SK-N-SH treated with all-trans-retinoic acid at 6 μM for 48 hours (cell line): ENCODE measurements around the gene FKBP6.
"Not testable (repeated sequence)": the region's sequence is repeated elsewhere in the genome, so short reads cannot be mapped to it uniquely, and the experiment has no call there.

Experiments
- BACH2 ChIP-seq: fragments of 250-450 bp; sonication (Bioruptor Pico); IDR thresholded peaks from 2 replicates; pipeline ENCODE4 v1.9.0; 2021; ENCODE audit warnings: mild to moderate bottlenecking, borderline replicate concordance
- CREB5 ChIP-seq: fragments of 250-450 bp; sonication (Bioruptor Pico); IDR thresholded peaks from 2 replicates; pipeline ENCODE4 v1.5.1; 2020; ENCODE audit warnings: low read depth, mild to moderate bottlenecking, moderate library complexity
- ISL1 ChIP-seq: fragments of 250-450 bp; sonication (Bioruptor Pico); IDR thresholded peaks from 2 replicates; pipeline ENCODE4 v2.1.2; 2022; ENCODE audit warnings: mild to moderate bottlenecking, moderate library complexity
- PATZ1 ChIP-seq: fragments of 250-450 bp; sonication (Bioruptor Pico); IDR thresholded peaks from 2 replicates; pipeline ENCODE4 v1.8.0; 2020; ENCODE audit warnings: mild to moderate bottlenecking, moderate library complexity, borderline replicate concordance
- PPARA ChIP-seq: fragments of 250-450 bp; sonication (Bioruptor Pico); IDR thresholded peaks from 2 replicates; pipeline ENCODE4 v1.5.0; 2020; ENCODE audit warnings: mild to moderate bottlenecking, borderline replicate concordance
- TOX ChIP-seq: fragments of 250-450 bp; sonication (Bioruptor Pico); IDR thresholded peaks from 2 replicates; pipeline ENCODE4 v1.8.0; 2021; ENCODE audit warnings: mild to moderate bottlenecking, moderate library complexity, borderline replicate concordance
- TSHZ2 ChIP-seq: fragments of 250-450 bp; sonication (Bioruptor Pico); IDR thresholded peaks from 2 replicates; pipeline ENCODE4 v1.5.0; 2020; ENCODE audit warnings: mild to moderate bottlenecking, moderate library complexity
- ZFP3 ChIP-seq: fragments of 250-450 bp; sonication (Bioruptor Pico); IDR thresholded peaks from 2 replicates; pipeline ENCODE4 v1.5.0; 2020; ENCODE audit warnings: mild to moderate bottlenecking, moderate library complexity
- ZNF70 ChIP-seq: fragments of 450-650 bp; formaldehyde crosslinking; IDR thresholded peaks from 2 replicates; pipeline ENCODE4 v1.5.0; 2020; ENCODE audit warnings: mild to moderate bottlenecking, moderate library complexity
- ZNF8 ChIP-seq: fragments of 450-650 bp; formaldehyde crosslinking; IDR thresholded peaks from 2 replicates; pipeline ENCODE4 v1.5.0; 2020; ENCODE audit warnings: mild to moderate bottlenecking, moderate library complexity

GRCh38 chr7:73297706-73298105 is 30.3 kb upstream of the FKBP6 start:
- TF ChIP-seq TOX; PPARA (CRISPR knock-in tag); TSHZ2; CREB5 (CRISPR knock-in tag); ZNF8 (CRISPR knock-in tag); BACH2 (CRISPR knock-in tag); ISL1 (CRISPR knock-in tag); ZFP3 (CRISPR knock-in tag); PATZ1 (CRISPR knock-in tag); ZNF70 (CRISPR knock-in tag): not testable (repeated sequence)
